Measurements from ENCODE around the gene PEAK1. TPM values are rescaled to one million over a fixed set of nuclear protein-coding genes. Genes with fewer than 3 reads are reported as not detected.

PEAK1 gene
- total RNA-seq, 1 donor from 2014 or later = 289 TPM

DNA sequence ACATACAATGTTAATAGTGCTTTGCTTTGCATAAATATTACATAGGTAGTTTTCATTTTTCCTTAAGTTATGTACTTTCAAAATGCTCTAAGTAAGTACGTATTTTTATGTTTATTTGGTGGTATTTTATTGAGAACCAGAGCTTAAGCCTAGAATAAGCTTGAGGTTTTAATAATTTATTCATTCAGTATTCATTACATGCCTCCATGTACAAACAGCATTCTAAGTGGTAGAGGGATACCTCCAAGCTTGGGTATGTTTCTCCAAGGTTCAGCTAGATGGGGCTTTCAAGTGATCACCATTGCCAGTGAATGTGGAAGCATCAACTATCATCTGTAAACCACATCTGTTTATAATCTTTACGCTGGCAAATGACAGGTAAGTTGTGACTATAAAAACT, 52.3 kb downstream of the PEAK1 start:
- Mint-ChIP-seq H3K36me3 (ENCODE audit: low read depth, unreplicated experiment) (peaks cover 11% of the 10 kb centered on the region), H3K9me3 (ENCODE audit: unreplicated experiment) (no peaks in the 10 kb centered on the region), H3K4me1 (ENCODE audit: unreplicated experiment) (peaks cover 10% of the 10 kb centered on the region), H3K27ac (ENCODE audit: unreplicated experiment) (no peak overlapping the region), H3K4me3 (ENCODE audit: unreplicated experiment) (no peak overlapping the region), H3K27me3 (ENCODE audit: unreplicated experiment) (no peaks in the 10 kb centered on the region)
- DNase-seq (ENCODE audit: low spot score) = no peak
- no peak for TF ChIP-seq CTCF (IDR thresholded peaks at IDR 0.05; ENCODE audit: unreplicated experiment)

DNA sequence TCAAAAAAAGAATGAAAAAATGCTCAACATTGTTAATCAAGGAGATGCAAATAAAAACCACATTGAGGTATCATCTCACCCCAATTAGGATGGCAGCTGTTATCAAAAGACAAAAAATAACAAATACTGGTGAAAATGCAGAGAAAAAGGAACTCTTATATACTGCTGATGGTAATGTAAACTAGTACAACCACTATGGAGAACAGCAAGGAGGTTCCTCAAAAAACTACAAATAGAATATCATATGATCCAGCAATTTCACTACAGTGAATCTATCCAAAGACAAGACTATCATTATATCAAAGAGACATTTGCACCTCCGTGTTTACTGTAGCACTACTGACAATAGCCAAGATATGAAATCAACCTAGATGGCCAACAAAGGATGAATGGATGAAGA, 58.4 kb downstream of the PEAK1 start:
- TF ChIP-seq CTCF (IDR thresholded peaks at IDR 0.05; ENCODE audit: unreplicated experiment) = no peak
- H3K27ac Mint-ChIP-seq (ENCODE audit: unreplicated experiment) = no peak overlapping the region
- H3K36me3 Mint-ChIP-seq (ENCODE audit: low read depth, unreplicated experiment) = peaks cover 8% of the 10 kb centered on the region
- H3K27me3 Mint-ChIP-seq (ENCODE audit: unreplicated experiment) = peaks cover 4% of the 10 kb centered on the region
- H3K4me1 Mint-ChIP-seq (ENCODE audit: unreplicated experiment) = peaks cover 16% of the 10 kb centered on the region
- no peak overlapping the region for H3K4me3 Mint-ChIP-seq (ENCODE audit: unreplicated experiment)
- no peak for DNase-seq (ENCODE audit: low spot score)
- H3K9me3 Mint-ChIP-seq (ENCODE audit: unreplicated experiment) = no peaks in the 10 kb centered on the region

- Mint-ChIP-seq H3K4me1 (ENCODE audit: unreplicated experiment) (peaks cover 26% of the 10 kb centered on the region), H3K36me3 (ENCODE audit: low read depth, unreplicated experiment) (peaks cover 15% of the 10 kb centered on the region), H3K4me3 (ENCODE audit: unreplicated experiment) (no peak overlapping the region), H3K9me3 (ENCODE audit: unreplicated experiment) (no peaks in the 10 kb centered on the region), H3K27me3 (ENCODE audit: unreplicated experiment) (peaks cover 4% of the 10 kb centered on the region), H3K27ac (ENCODE audit: unreplicated experiment) (peak overlapping the region; percentile 37)
- TF ChIP-seq CTCF (IDR thresholded peaks at IDR 0.05; ENCODE audit: unreplicated experiment) = no peak
- DNase-seq (ENCODE audit: low spot score) = no peak
Observed at GRCh38 chr15:77358545-77359240, 61.2 kb downstream of the PEAK1 start.

DNA sequence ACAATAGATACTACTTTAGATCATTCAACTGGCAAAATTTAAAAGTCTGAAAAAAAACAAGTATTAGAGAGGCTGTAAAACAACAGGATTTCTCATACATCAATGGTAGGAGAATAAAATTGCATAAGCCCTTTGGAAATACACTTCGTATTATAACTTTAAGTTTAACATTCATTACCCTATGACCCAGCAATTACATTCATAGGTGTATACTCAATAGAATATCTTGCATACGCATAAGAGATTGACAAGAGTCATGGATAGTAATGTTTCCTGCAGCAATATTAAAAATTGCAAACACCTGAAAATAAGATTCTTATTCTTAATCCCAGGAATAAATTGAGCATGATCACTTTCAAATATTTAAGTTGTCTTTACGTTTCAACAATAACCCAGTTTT, 63.6 kb downstream of the PEAK1 start:
- Mint-ChIP-seq H3K27ac (ENCODE audit: unreplicated experiment) (no peak overlapping the region), H3K4me3 (ENCODE audit: unreplicated experiment) (no peak overlapping the region), H3K4me1 (ENCODE audit: unreplicated experiment) (peaks cover 30% of the 10 kb centered on the region), H3K27me3 (ENCODE audit: unreplicated experiment) (peaks cover 4% of the 10 kb centered on the region), H3K9me3 (ENCODE audit: unreplicated experiment) (no peaks in the 10 kb centered on the region), H3K36me3 (ENCODE audit: low read depth, unreplicated experiment) (peaks cover 9% of the 10 kb centered on the region)
- TF ChIP-seq CTCF (IDR thresholded peaks at IDR 0.05; ENCODE audit: unreplicated experiment) = no peak
- DNase-seq (ENCODE audit: low spot score) = no peak

- H3K27ac Mint-ChIP-seq (ENCODE audit: unreplicated experiment) = no peak overlapping the region
- peaks cover 13% of the 10 kb centered on the region for H3K36me3 Mint-ChIP-seq (ENCODE audit: low read depth, unreplicated experiment)
- no peak overlapping the region for H3K4me3 Mint-ChIP-seq (ENCODE audit: unreplicated experiment)
- peaks cover 35% of the 10 kb centered on the region for H3K4me1 Mint-ChIP-seq (ENCODE audit: unreplicated experiment)
- no peak for TF ChIP-seq CTCF (IDR thresholded peaks at IDR 0.05; ENCODE audit: unreplicated experiment)
- peaks cover 4% of the 10 kb centered on the region for H3K27me3 Mint-ChIP-seq (ENCODE audit: unreplicated experiment)
- no peaks in the 10 kb centered on the region for H3K9me3 Mint-ChIP-seq (ENCODE audit: unreplicated experiment)
- DNase-seq (ENCODE audit: low spot score) = no peak
Observed at GRCh38 chr15:77355321-77355720, 64.6 kb downstream of the PEAK1 start.
